ENCODE measurements around the gene SLC26A8.
"Not testable (repeated sequence)": the region's sequence is repeated elsewhere in the genome, so short reads cannot be mapped to it uniquely, and the experiment has no call there.

Gene SLC26A8

GRCh38 chr6:36042618-36043260 is 18.3 kb upstream of the SLC26A8 start:
- Mint-ChIP-seq H3K9me3 (no peaks in the 10 kb centered on the region), H3K4me3 (no peak overlapping the region), H3K27me3 (no peaks in the 10 kb centered on the region), H3K27ac (ENCODE audit: low read depth) (peak overlapping the region; percentile 16), H3K36me3 (ENCODE audit: insufficient read depth) (peaks cover 4% of the 10 kb centered on the region), H3K4me1 (peaks cover 54% of the 10 kb centered on the region)
- DNase-seq (ENCODE audit: low spot score in 2 of 2) = no peak
- ATAC-seq (replicated peaks; ENCODE audit: extremely low read depth, poor library complexity, severe bottlenecking) = no peak

DNA sequence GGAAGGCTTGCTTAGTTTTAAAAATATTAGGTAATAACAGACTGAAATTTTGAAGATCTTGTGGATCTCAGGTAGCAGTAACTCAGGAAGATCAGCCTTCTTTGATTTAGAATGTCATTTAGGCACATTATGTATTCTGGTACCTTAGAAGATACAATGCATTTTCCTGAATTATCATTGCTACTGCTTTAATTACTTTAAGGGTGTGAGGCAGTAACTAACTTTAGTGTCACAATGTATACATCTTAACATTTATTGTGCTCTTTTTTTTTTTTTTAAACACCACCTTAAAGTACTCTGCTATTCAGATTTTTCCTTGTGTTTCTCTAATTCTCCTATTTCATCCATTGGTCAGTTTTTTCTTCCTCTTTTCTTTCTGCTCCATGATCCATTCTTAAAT is 16.5 kb upstream of the SLC26A8 start:
- Mint-ChIP-seq H3K27ac (ENCODE audit: low read depth) (peak overlapping the region; percentile 16), H3K9me3 (no peaks in the 10 kb centered on the region), H3K4me3 (no peak overlapping the region), H3K36me3 (ENCODE audit: insufficient read depth) (peaks cover 6% of the 10 kb centered on the region), H3K4me1 (peaks cover 53% of the 10 kb centered on the region), H3K27me3 (no peaks in the 10 kb centered on the region)
- ATAC-seq (replicated peaks; ENCODE audit: extremely low read depth, poor library complexity, severe bottlenecking) (no peak), DNase-seq (ENCODE audit: low spot score in 2 of 2) (no peak)

DNA sequence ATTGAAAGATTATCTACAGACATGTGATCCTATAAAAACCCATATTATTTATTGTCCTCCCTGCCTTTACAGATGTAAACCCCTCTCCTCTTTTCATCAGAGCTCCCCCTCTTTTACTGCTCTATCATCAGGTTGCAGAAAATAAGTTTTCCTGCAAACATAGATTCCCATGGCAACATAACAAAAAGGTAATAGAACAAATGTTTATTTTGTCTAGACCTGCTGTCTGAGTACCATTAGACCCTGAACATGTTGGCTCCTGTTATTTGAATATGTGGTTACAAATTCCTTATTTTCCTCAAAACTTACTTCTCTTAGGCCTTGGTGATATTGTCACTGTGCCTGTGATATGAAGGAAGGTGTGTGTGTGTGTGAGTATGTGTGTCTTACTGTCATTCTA is 14.7 kb upstream of the SLC26A8 start:
- no peaks in the 10 kb centered on the region for H3K27me3 Mint-ChIP-seq
- H3K4me3 Mint-ChIP-seq = no peak overlapping the region
- peaks cover 12% of the 10 kb centered on the region for H3K36me3 Mint-ChIP-seq (ENCODE audit: insufficient read depth)
- DNase-seq (ENCODE audit: low spot score in 2 of 2) = no peak
- no peak for ATAC-seq (replicated peaks; ENCODE audit: extremely low read depth, poor library complexity, severe bottlenecking)
- H3K27ac Mint-ChIP-seq (ENCODE audit: low read depth) = peak overlapping the region; percentile 33
- no peaks in the 10 kb centered on the region for H3K9me3 Mint-ChIP-seq
- peaks cover 65% of the 10 kb centered on the region for H3K4me1 Mint-ChIP-seq

DNA sequence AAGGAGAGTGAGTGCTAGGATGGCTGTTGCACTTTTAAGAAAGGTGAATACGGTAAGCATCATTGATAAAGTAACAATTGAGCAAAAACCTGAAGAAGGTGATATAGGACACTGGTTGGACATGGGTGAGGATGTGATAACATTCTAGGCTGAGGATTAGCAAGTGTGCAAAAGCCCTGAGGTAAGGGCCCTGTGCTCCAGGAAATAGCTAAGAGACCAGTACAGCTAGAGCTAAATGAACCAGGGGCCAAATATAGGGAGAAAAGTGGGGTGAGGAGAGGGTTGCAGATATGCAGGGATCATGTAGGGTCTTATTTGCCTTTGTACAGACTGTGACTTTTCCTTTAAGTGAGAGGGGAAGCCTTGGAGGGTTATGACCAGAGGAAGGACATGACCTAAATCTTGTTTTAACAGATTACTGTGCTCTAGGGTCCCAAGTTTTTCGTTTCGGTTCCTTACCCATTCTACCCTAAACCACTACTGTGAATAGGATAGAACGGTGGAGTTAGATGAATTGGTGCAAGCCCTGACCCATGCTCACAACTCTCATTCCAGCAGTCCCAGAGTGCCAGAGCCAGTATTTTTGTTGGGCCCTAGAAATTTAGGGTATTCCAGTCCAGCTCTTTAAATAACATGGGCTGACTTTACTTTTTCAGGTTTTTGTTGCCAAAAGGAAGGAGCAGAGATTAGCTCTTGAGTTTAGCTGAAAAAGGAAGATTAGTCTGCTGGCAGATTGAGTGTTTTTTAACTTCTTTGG is 13.9 kb upstream of the SLC26A8 start:
- peak overlapping the region; percentile 33 for H3K27ac Mint-ChIP-seq (ENCODE audit: low read depth)
- no peak for DNase-seq (ENCODE audit: low spot score in 2 of 2)
- H3K4me1 Mint-ChIP-seq = peaks cover 73% of the 10 kb centered on the region
- H3K4me3 Mint-ChIP-seq = peak overlapping the region; percentile 2
- peaks cover 12% of the 10 kb centered on the region for H3K36me3 Mint-ChIP-seq (ENCODE audit: insufficient read depth)
- H3K9me3 Mint-ChIP-seq = no peaks in the 10 kb centered on the region
- no peaks in the 10 kb centered on the region for H3K27me3 Mint-ChIP-seq
- ATAC-seq (replicated peaks; ENCODE audit: extremely low read depth, poor library complexity, severe bottlenecking) = no peak

DNA sequence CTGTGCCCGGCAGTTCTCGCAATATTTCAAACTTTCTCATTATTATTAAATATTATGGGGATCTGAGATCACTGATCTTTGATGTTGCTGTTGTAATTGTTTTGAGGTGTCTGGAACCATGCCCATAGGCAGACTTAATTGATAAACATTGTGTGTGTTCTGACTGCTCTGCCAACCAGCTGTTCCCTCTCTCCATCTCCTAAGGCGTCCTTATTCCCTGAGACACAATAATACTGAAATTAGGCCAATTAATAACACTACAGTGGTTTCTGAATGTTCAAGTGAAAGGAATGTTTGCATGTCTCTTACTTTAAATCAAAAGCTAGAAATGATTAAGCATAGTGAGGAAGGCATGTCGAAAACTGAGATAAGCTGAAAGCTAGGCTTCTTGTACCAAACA is 10.8 kb upstream of the SLC26A8 start:
- Mint-ChIP-seq H3K27me3 (no peaks in the 10 kb centered on the region), H3K4me3 (peak overlapping the region; percentile 48), H3K9me3 (no peaks in the 10 kb centered on the region), H3K36me3 (ENCODE audit: insufficient read depth) (peaks cover 8% of the 10 kb centered on the region), H3K27ac (ENCODE audit: low read depth) (peak overlapping the region; percentile 16), H3K4me1 (peaks cover 70% of the 10 kb centered on the region)
- ATAC-seq (replicated peaks; ENCODE audit: extremely low read depth, poor library complexity, severe bottlenecking) = no peak
- no peak for DNase-seq (ENCODE audit: low spot score in 2 of 2)

DNA sequence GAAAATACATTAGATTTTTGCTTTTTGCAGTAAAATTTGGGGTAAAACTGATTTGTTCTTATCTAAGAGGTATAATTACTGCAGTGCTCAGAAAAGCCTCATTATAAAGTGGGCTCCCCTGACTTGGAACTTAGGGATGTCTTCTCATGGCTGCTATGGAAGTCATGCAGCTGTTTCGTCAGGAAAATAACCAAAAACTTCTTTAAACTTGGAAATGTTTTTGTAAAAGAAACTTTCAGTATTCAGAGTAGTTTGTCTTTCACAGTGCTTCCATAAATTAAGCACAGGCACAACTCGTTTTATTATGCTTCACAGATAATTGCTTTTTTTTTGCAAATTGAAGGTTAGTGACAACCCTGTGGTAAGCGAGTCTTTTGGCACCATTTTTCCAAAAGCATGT is 10.0 kb upstream of the SLC26A8 start:
- DNase-seq (ENCODE audit: low spot score in 2 of 2) = no peak
- Mint-ChIP-seq H3K27ac (ENCODE audit: low read depth) (no peak overlapping the region), H3K4me3 (peak overlapping the region; percentile 48), H3K36me3 (ENCODE audit: insufficient read depth) (peaks cover 8% of the 10 kb centered on the region), H3K27me3 (no peaks in the 10 kb centered on the region), H3K4me1 (peaks cover 71% of the 10 kb centered on the region), H3K9me3 (no peaks in the 10 kb centered on the region)
- ATAC-seq (replicated peaks; ENCODE audit: extremely low read depth, poor library complexity, severe bottlenecking) = no peak

DNA sequence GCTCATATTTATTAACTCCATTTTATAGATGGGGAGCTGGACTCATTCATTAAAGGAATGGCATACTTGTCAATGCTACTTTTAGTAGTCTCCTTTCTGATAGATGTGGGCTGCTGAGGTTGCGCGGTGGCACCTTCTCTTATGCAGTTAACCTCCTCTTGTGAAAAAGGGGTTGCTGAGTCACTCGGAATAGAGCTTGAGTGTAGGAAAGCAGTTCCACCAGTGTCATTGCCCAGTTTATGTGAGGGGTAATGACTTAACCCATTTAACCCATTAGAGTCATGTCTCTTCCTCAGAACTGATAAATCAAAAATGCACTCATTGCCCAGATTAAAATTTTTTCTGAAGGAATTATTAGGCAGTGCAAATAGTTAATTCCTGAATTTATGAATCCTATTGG is 9.5 kb upstream of the SLC26A8 start:
- DNase-seq (ENCODE audit: low spot score in 2 of 2) (no peak), ATAC-seq (replicated peaks; ENCODE audit: extremely low read depth, poor library complexity, severe bottlenecking) (no peak)
- Mint-ChIP-seq H3K4me1 (peaks cover 71% of the 10 kb centered on the region), H3K4me3 (no peak overlapping the region), H3K9me3 (no peaks in the 10 kb centered on the region), H3K27me3 (no peaks in the 10 kb centered on the region), H3K27ac (ENCODE audit: low read depth) (no peak overlapping the region), H3K36me3 (ENCODE audit: insufficient read depth) (peaks cover 10% of the 10 kb centered on the region)

- H3K27ac Mint-ChIP-seq (ENCODE audit: low read depth); H3K27me3 Mint-ChIP-seq; ATAC-seq (replicated peaks; ENCODE audit: extremely low read depth, poor library complexity, severe bottlenecking); DNase-seq (ENCODE audit: low spot score in 2 of 2); H3K9me3 Mint-ChIP-seq; H3K4me3 Mint-ChIP-seq: not testable (repeated sequence)
- Mint-ChIP-seq H3K4me1 (peaks cover 66% of the 10 kb centered on the region), H3K36me3 (ENCODE audit: insufficient read depth) (peaks cover 15% of the 10 kb centered on the region)
These were observed 8.7 kb upstream of the SLC26A8 start for GRCh38 chr6:36033144-36033543.

DNA sequence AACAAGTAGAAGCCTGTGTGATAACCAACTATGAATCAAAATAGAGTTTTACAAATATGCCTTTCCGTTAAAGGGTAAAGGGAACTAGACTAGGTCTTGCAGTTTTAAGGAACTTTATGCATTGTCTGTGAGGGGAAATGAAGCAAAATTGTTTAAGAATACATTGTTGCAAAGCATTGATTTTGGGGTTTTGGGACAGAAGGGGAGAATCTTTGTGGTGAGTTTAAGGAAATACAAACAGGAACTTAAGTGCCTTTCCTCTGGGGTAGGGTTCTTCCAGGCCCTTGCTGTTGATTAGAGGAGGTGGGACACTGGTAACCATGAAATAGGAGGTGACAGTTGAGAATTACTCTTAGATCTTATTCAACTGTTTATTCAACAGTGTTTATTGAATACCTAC is 7.8 kb upstream of the SLC26A8 start:
- DNase-seq (ENCODE audit: low spot score in 2 of 2) (no peak), ATAC-seq (replicated peaks; ENCODE audit: extremely low read depth, poor library complexity, severe bottlenecking) (no peak)
- Mint-ChIP-seq H3K36me3 (ENCODE audit: insufficient read depth) (peaks cover 20% of the 10 kb centered on the region), H3K27me3 (no peaks in the 10 kb centered on the region), H3K4me1 (peaks cover 57% of the 10 kb centered on the region), H3K9me3 (no peaks in the 10 kb centered on the region), H3K27ac (ENCODE audit: low read depth) (no peak overlapping the region), H3K4me3 (no peak overlapping the region)

- H3K27ac Mint-ChIP-seq (ENCODE audit: low read depth) = peak overlapping the region; percentile 83
- no peak for ATAC-seq (replicated peaks; ENCODE audit: extremely low read depth, poor library complexity, severe bottlenecking)
- DNase-seq (ENCODE audit: low spot score in 2 of 2) = no peak
- H3K4me1 Mint-ChIP-seq = peaks cover 44% of the 10 kb centered on the region
- peaks cover 14% of the 10 kb centered on the region for H3K36me3 Mint-ChIP-seq (ENCODE audit: insufficient read depth)
- no peaks in the 10 kb centered on the region for H3K9me3 Mint-ChIP-seq
- H3K27me3 Mint-ChIP-seq = no peaks in the 10 kb centered on the region
- peak overlapping the region; percentile 94 for H3K4me3 Mint-ChIP-seq
These were observed 5.0 kb upstream of the SLC26A8 start for GRCh38 chr6:36029464-36029863.

DNA sequence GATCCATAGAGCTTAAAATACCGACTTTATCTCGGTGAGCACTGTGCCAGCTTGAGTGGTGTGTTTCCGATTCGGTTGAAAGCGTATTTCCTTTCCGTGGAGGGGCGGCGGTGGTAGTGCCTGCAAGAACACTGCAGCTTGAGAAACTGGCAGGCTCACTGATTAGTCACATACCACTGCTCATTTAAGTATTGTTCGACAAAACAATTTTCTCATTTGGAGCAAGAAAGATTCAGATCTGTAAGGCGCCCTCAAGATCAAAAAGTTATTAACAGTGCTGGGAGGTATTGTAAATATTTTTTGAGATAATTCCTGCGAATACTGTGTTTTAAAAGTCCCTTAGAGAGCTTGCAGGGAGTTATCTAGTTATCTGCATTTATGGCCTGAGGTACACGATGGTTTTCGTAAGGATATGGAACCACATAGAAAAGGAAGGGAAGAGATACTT is 4.5 kb upstream of the SLC26A8 start:
- Mint-ChIP-seq H3K4me1 (peaks cover 40% of the 10 kb centered on the region), H3K4me3 (peak overlapping the region; percentile 94), H3K36me3 (ENCODE audit: insufficient read depth) (peaks cover 14% of the 10 kb centered on the region), H3K27me3 (peaks cover 4% of the 10 kb centered on the region), H3K27ac (ENCODE audit: low read depth) (peak overlapping the region; percentile 83), H3K9me3 (no peaks in the 10 kb centered on the region)
- ATAC-seq (replicated peaks; ENCODE audit: extremely low read depth, poor library complexity, severe bottlenecking) (peak; percentile 54), DNase-seq (ENCODE audit: low spot score in 2 of 2) (peak; percentile 27 to 45)

GRCh38 chr6:36028088-36028876 is 3.8 kb upstream of the SLC26A8 start:
- H3K27me3 Mint-ChIP-seq = peaks cover 10% of the 10 kb centered on the region
- H3K4me3 Mint-ChIP-seq = peak overlapping the region; percentile 94
- DNase-seq (ENCODE audit: low spot score in 2 of 2) (peak in 1 of 2 donors; percentile 26), ATAC-seq (replicated peaks; ENCODE audit: extremely low read depth, poor library complexity, severe bottlenecking) (peak; percentile 38)
- H3K9me3 Mint-ChIP-seq = no peaks in the 10 kb centered on the region
- H3K27ac Mint-ChIP-seq (ENCODE audit: low read depth) = peak overlapping the region; percentile 84
- H3K36me3 Mint-ChIP-seq (ENCODE audit: insufficient read depth) = peaks cover 14% of the 10 kb centered on the region
- H3K4me1 Mint-ChIP-seq = peaks cover 34% of the 10 kb centered on the region

Data from central memory CD8-positive, alpha-beta T cell (primary cell).